H9 (cell line): ENCODE data around the gene FNDC4. TPM values are rescaled to one million over a fixed set of nuclear protein-coding genes. Genes with fewer than 3 reads are reported as not detected.

Experiments
- DNase-seq: peaks from one replicate; pipeline ENCODE4 v3.0.0-alpha.2; 2017
- H2AFZ ChIP-seq: one replicate; pipeline ENCODE4 v1.6.1; 2013; ENCODE audit warnings: mild to moderate bottlenecking, low read length, control low read depth, moderate library complexity
- H2AK5ac ChIP-seq: 2 replicates; pipeline ENCODE4 v1.6.1; 2013; ENCODE audit warnings: low read length, control low read depth, mixed read lengths; ENCODE audit not compliant: insufficient read length
- H2BK120ac ChIP-seq: one replicate; pipeline ENCODE4 v1.6.1; 2013; ENCODE audit warnings: low read depth, mild to moderate bottlenecking, low read length, control low read depth, inconsistent platforms; ENCODE audit not compliant: poor library complexity, severe bottlenecking
- H2BK12ac ChIP-seq: 2 replicates; pipeline ENCODE4 v1.6.1; 2013; ENCODE audit warnings: low read length, control low read depth, mixed read lengths, low read depth; ENCODE audit not compliant: insufficient read length
- H2BK15ac ChIP-seq: 2 replicates; pipeline ENCODE4 v1.6.1; 2013; ENCODE audit warnings: low read depth, low read length, control low read depth
- H2BK20ac ChIP-seq: one replicate; pipeline ENCODE4 v1.6.1; 2013; ENCODE audit warnings: low read depth, mild to moderate bottlenecking, low read length, control low read depth, inconsistent platforms; ENCODE audit not compliant: poor library complexity, severe bottlenecking
- H2BK5ac ChIP-seq: 2 replicates; pipeline ENCODE4 v1.6.1; 2013; ENCODE audit warnings: low read length, control low read depth, mixed read lengths; ENCODE audit not compliant: insufficient read length
- H3K14ac ChIP-seq: 2 replicates; pipeline ENCODE4 v1.6.1; 2013; ENCODE audit warnings: low read length, control low read depth; ENCODE audit not compliant: insufficient read depth
- H3K18ac ChIP-seq: 2 replicates; pipeline ENCODE4 v1.6.1; 2013; ENCODE audit warnings: low read depth, mild to moderate bottlenecking, mixed read lengths, low read length, control low read depth; ENCODE audit not compliant: insufficient read length
- H3K23ac ChIP-seq: 2 replicates; pipeline ENCODE4 v1.6.1; 2013; ENCODE audit warnings: low read length, control low read depth, mixed read lengths, low read depth; ENCODE audit not compliant: insufficient read length
- H3K23me2 ChIP-seq: 2 replicates; pipeline ENCODE4 v1.6.1; 2013; ENCODE audit warnings: low read depth, mild to moderate bottlenecking, mixed read lengths, low read length, control low read depth; ENCODE audit not compliant: insufficient read length, poor library complexity, severe bottlenecking
- H3K27ac ChIP-seq: 2 replicates; pipeline ENCODE4 v1.5.1; 2013; ENCODE audit warnings: low read length, control low read depth, mixed read lengths, low read depth; ENCODE audit not compliant: insufficient read length
- H3K27me3 ChIP-seq: 2 replicates; pipeline ENCODE4 v1.6.1; 2013; ENCODE audit warnings: low read length, control low read depth, inconsistent platforms; ENCODE audit not compliant: insufficient read depth
- H3K4ac ChIP-seq: 2 replicates; pipeline ENCODE4 v1.6.1; 2013; ENCODE audit warnings: low read depth, mild to moderate bottlenecking, control low read depth, inconsistent platforms, low read length, moderate library complexity
- H3K4me1 ChIP-seq: 2 replicates; pipeline ENCODE4 v1.6.1; 2013; ENCODE audit warnings: low read length, control low read depth, inconsistent platforms; ENCODE audit not compliant: insufficient read depth
- H3K4me2 ChIP-seq: 2 replicates; pipeline ENCODE4 v1.6.1; 2013; ENCODE audit warnings: low read length, control low read depth, mixed read lengths; ENCODE audit not compliant: insufficient read length, insufficient read depth
- H3K56ac ChIP-seq: 2 replicates; pipeline ENCODE4 v1.6.1; 2013; ENCODE audit warnings: low read depth, mild to moderate bottlenecking, mixed read lengths, low read length, control low read depth; ENCODE audit not compliant: insufficient read length
- H3K79me1 ChIP-seq: 2 replicates; pipeline ENCODE4 v1.6.1; 2013; ENCODE audit warnings: low read depth, mild to moderate bottlenecking, moderate library complexity, low read length, control low read depth, inconsistent platforms; ENCODE audit not compliant: insufficient read depth, poor library complexity, severe bottlenecking
- H3K79me2 ChIP-seq: 2 replicates; pipeline ENCODE4 v1.6.1; 2013; ENCODE audit warnings: low read length, control low read depth, inconsistent platforms; ENCODE audit not compliant: insufficient read depth
- H3K9ac ChIP-seq: 2 replicates; pipeline ENCODE4 v1.6.1; 2013; ENCODE audit warnings: low read length, control low read depth, mixed read lengths; ENCODE audit not compliant: insufficient read length; ENCODE audit errors: extremely low read depth
- H3K9me3 ChIP-seq: one replicate; pipeline ENCODE4 v1.6.1; 2013; ENCODE audit warnings: low read depth, low read length, inconsistent platforms; ENCODE audit not compliant: control insufficient read depth
- H3T11ph ChIP-seq: one replicate; pipeline ENCODE4 v1.6.1; 2013; ENCODE audit warnings: mild to moderate bottlenecking, low read length, control low read depth, inconsistent platforms
- H4K20me1 ChIP-seq: one replicate; pipeline ENCODE4 v1.6.1; 2013; ENCODE audit not compliant: control insufficient read depth, insufficient read length, insufficient read depth
- H4K5ac ChIP-seq: 2 replicates; pipeline ENCODE4 v1.6.1; 2013; ENCODE audit warnings: low read depth, mild to moderate bottlenecking, mixed read lengths, low read length, control low read depth; ENCODE audit not compliant: insufficient read length
- H4K8ac ChIP-seq: replicated peaks from 2 replicates; pipeline ENCODE4 v1.6.1; 2013; ENCODE audit warnings: low read length, control low read depth, mixed read lengths, low read depth; ENCODE audit not compliant: insufficient read length
- H4K91ac ChIP-seq: 2 replicates; pipeline ENCODE4 v1.6.1; 2013; ENCODE audit warnings: low read depth, mild to moderate bottlenecking, moderate library complexity, mixed read lengths, low read length, control low read depth; ENCODE audit not compliant: insufficient read length
- H3K27ac Mint-ChIP-seq, 3 experiments: 2 replicates in 2 of 3; 3 replicates in 1 of 3; pipeline ENCODE4 v1.8.0; 2020 to 2021; ENCODE audit warnings: mixed read lengths in 3 of 3, mild to moderate bottlenecking in 1 of 3, moderate library complexity in 1 of 3
- H3K27me3 Mint-ChIP-seq: 2 replicates; pipeline ENCODE4 v1.8.0; 2021; ENCODE audit warnings: low read depth, mild to moderate bottlenecking, moderate library complexity, mixed read lengths
- H3K36me3 Mint-ChIP-seq, 3 experiments: 2 replicates in 2 of 3; 3 replicates in 1 of 3; pipeline ENCODE4 v1.8.0; 2020 to 2021; ENCODE audit warnings: low read depth in 3 of 3, mixed read lengths in 3 of 3; ENCODE audit not compliant: insufficient read depth in 1 of 3
- H3K4me1 Mint-ChIP-seq, 2 experiments: 2 replicates each; pipeline ENCODE4 v1.8.0; 2020; ENCODE audit warnings: mixed read lengths in 2 of 2
- H3K4me3 Mint-ChIP-seq, 2 experiments: 2 replicates in 1 of 2; 3 replicates in 1 of 2; pipeline ENCODE4 v1.8.0; 2020 to 2021; ENCODE audit warnings: mild to moderate bottlenecking in 2 of 2, mixed read lengths in 2 of 2, moderate library complexity in 1 of 2
- H3K9me3 Mint-ChIP-seq, 2 experiments: 2 replicates in 1 of 2; 3 replicates in 1 of 2; pipeline ENCODE4 v1.8.0; 2020; ENCODE audit warnings: mild to moderate bottlenecking in 2 of 2, mixed read lengths in 2 of 2, moderate library complexity in 1 of 2
- WGBS: extraction: QIAGEN DNeasy Blood & Tissue Kit; methylation state at CpG from one replicate; pipeline ENCODE4 v1.1.7; 2013; ENCODE audit warnings: missing lambda C conversion rate, low lambda C conversion rate, mixed read lengths; ENCODE audit not compliant: insufficient read length; ENCODE audit errors: extremely low coverage; 5-methylcytosine and 5-hydroxymethylcytosine counted together
- total RNA-seq: library from RNA; stranded (reverse); gene quantifications from 2 replicates; pipeline ENCODE4 v1.2.1, GENCODE V29; 2021
- TF ChIP-seq, protein P1 (sequence below): fragments of 200-600 bp; sonication (generic); conservative IDR thresholded peaks from 3 replicates; pipeline ENCODE4 v1.8.0; 2021; ENCODE audit warnings: antibody characterized with exemption, mild to moderate bottlenecking

The FNDC4 gene
- total RNA-seq, 1 experiment from 2014 or later = 21.5 TPM

DNA sequence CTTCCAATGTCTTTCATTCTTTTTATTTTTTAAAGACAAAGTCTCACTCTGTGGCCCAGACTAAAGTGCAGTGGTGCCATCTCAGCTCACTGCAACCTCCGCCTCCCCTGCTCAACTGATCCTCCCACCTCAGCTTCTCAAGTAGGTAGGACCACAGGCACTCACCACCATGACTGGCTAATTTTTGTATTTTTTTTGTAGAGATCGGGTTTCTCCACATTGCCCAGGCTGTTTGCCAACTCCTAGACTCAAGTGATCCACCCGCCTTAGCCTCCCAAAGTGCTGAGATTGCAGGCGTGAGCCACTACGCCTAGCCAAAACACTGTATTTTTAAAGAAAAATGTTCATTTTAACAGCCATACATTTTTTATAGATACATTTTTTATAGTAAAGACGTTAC, 14.3 kb upstream of the FNDC4 start:
- H3K18ac ChIP-seq = no peak overlapping the region
- no peak overlapping the region for H3K9ac ChIP-seq
- no peak overlapping the region for H2AFZ ChIP-seq
- H4K8ac ChIP-seq = no peak overlapping the region
- Mint-ChIP-seq H3K27me3 (peaks cover 5% of the 10 kb centered on the region), H3K36me3 (no peaks in the 10 kb centered on the region), H3K27ac (no peak overlapping the region), H3K4me3 (no peak overlapping the region), H3K9me3 (no peaks in the 10 kb centered on the region; a peak in 1 of 5 replicates), H3K4me1 (no peaks in the 10 kb centered on the region)
- H2BK20ac ChIP-seq = no peak overlapping the region
- H3K23ac ChIP-seq = no peak overlapping the region
- H3K4me1 ChIP-seq = no peaks in the 10 kb centered on the region
- WGBS = no CpG with 5 or more reads among the region's 6 CpGs
- H4K20me1 ChIP-seq = no peaks in the 10 kb centered on the region
- no peak overlapping the region for H3K4ac ChIP-seq
- H4K91ac ChIP-seq = no peak overlapping the region
- no peak overlapping the region for H3K27ac ChIP-seq
- H3T11ph ChIP-seq = no peak overlapping the region
- no peak overlapping the region for H3K4me2 ChIP-seq
- H3K79me1 ChIP-seq = no peaks in the 10 kb centered on the region
- no peaks in the 10 kb centered on the region for H3K23me2 ChIP-seq
- no peak overlapping the region for H3K14ac ChIP-seq
- H2BK120ac ChIP-seq = no peak overlapping the region
- H2BK5ac ChIP-seq = no peak overlapping the region
- H3K56ac ChIP-seq = no peak overlapping the region
- no peak overlapping the region for H2BK15ac ChIP-seq
- H2AK5ac ChIP-seq = no peak overlapping the region
- H2BK12ac ChIP-seq = no peak overlapping the region
- no peaks in the 10 kb centered on the region for H3K79me2 ChIP-seq
- TF ChIP-seq, protein P1, sequence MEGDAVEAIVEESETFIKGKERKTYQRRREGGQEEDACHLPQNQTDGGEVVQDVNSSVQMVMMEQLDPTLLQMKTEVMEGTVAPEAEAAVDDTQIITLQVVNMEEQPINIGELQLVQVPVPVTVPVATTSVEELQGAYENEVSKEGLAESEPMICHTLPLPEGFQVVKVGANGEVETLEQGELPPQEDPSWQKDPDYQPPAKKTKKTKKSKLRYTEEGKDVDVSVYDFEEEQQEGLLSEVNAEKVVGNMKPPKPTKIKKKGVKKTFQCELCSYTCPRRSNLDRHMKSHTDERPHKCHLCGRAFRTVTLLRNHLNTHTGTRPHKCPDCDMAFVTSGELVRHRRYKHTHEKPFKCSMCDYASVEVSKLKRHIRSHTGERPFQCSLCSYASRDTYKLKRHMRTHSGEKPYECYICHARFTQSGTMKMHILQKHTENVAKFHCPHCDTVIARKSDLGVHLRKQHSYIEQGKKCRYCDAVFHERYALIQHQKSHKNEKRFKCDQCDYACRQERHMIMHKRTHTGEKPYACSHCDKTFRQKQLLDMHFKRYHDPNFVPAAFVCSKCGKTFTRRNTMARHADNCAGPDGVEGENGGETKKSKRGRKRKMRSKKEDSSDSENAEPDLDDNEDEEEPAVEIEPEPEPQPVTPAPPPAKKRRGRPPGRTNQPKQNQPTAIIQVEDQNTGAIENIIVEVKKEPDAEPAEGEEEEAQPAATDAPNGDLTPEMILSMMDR = no peak
- H4K5ac ChIP-seq = no peak overlapping the region
- no peak for DNase-seq
- H3K9me3 ChIP-seq = no peaks in the 10 kb centered on the region
- H3K27me3 ChIP-seq = no peaks in the 10 kb centered on the region
